GM23248 (cell line): ENCODE results near the gene TLR2.

Experiments
- EZH2 ChIP-seq: fragments of 200-600 bp; sonication (generic); IDR thresholded peaks from 2 replicates; pipeline ENCODE4 v1.6.1; 2018; ENCODE audit warnings: antibody characterized with exemption, mild to moderate bottlenecking; ENCODE audit not compliant: insufficient read depth, poor library complexity, severe bottlenecking
- EZH2phosphoT487 ChIP-seq: fragments of 200-600 bp; sonication (generic); IDR thresholded peaks from 2 replicates; pipeline ENCODE4 v1.6.1; 2018; ENCODE audit warnings: antibody characterized with exemption, moderate library complexity, mild to moderate bottlenecking, low read depth; ENCODE audit not compliant: insufficient read depth

- no peak for TF ChIP-seq EZH2phosphoT487
- TF ChIP-seq EZH2: no peak
Measured at GRCh38 chr4:153638999-153639398, 45.1 kb upstream of the TLR2 start.
